GM12878 (cell line): ENCODE results near the gene VMO1. TPM values are rescaled to one million over a fixed set of nuclear protein-coding genes. Genes with fewer than 3 reads are reported as not detected.

ENCODE experiments used
- ETV6 ChIP-seq, 2 experiments: fragments of 450-650 bp in 1 of 2; IDR thresholded peaks in 1 of 2; conservative IDR thresholded peaks in 1 of 2; 2 replicates each; pipeline ENCODE4 v1.6.1; 2014; ENCODE audit warnings: antibody characterized with exemption in 1 of 2, borderline replicate concordance in 1 of 2, low read depth in 1 of 2, mild to moderate bottlenecking in 1 of 2, moderate library complexity in 1 of 2
- KDM1A ChIP-seq: fragments of 200-600 bp; sonication (generic); IDR thresholded peaks from 2 replicates; pipeline ENCODE4 v1.6.1; 2016; ENCODE audit warnings: borderline replicate concordance
- MTA3 ChIP-seq: IDR thresholded peaks from 2 replicates; pipeline ENCODE4 v1.6.1; 2012; ENCODE audit warnings: low read length, inconsistent platforms, borderline replicate concordance
- MYB ChIP-seq: fragments of 150-350 bp; IDR thresholded peaks from 2 replicates; pipeline ENCODE4 v1.6.1; 2014; ENCODE audit warnings: mild to moderate bottlenecking, low read depth, low read length, borderline replicate concordance
- NBN ChIP-seq: fragments of 450-650 bp; IDR thresholded peaks from 2 replicates; pipeline ENCODE4 v1.6.1; 2016
- NFXL1 ChIP-seq: fragments of 450-650 bp; IDR thresholded peaks from 2 replicates; pipeline ENCODE4 v1.6.1; 2017; ENCODE audit warnings: antibody characterized with exemption, mild to moderate bottlenecking, borderline replicate concordance
- PAX5 ChIP-seq: IDR thresholded peaks from 2 replicates; pipeline ENCODE4 v1.6.1; 2011; ENCODE audit warnings: low read depth, low read length, borderline replicate concordance
- SUZ12 ChIP-seq: fragments of 200-600 bp; sonication (generic); IDR thresholded peaks from one replicate; pipeline ENCODE4 v1.6.1; 2018; ENCODE audit warnings: antibody characterized with exemption, mild to moderate bottlenecking; ENCODE audit not compliant: unreplicated experiment
- ZNF384 ChIP-seq: IDR thresholded peaks from 2 replicates; pipeline ENCODE4 v1.6.1; 2012; ENCODE audit warnings: low read depth, mild to moderate bottlenecking, low read length, improper control_type of control experiment, borderline replicate concordance
- polyA plus RNA-seq, 11 experiments: library from polyadenylated mRNA; depleted of rRNA in 4 of 11; unstranded in 6 of 11; stranded (reverse) in 5 of 11; fragments of >200 nt; fragmentation: Nextera tagmentation in 4 of 11; fragmentation: Illumina TruSeq in 1 of 11; extraction: Ambion mirVana in 4 of 11; extraction: Trizol in 1 of 11; gene quantifications; 1 replicate in 1 of 11; 2 replicates in 10 of 11; pipeline versions ENCODE4 v1.2.1 to v1.2.3, GENCODE V29; 2011 to 2016; ENCODE audit warnings: inconsistent platforms in 2 of 11, missing spikeins in 2 of 11, low read depth in 1 of 11
- total RNA-seq, 4 experiments: library from RNA; depleted of rRNA in 3 of 4; stranded (reverse); fragments of >200 nt in 3 of 4; fragmentation: Illumina TruSeq in 1 of 4; extraction: Trizol in 1 of 4; gene quantifications; 2 replicates each; pipeline versions ENCODE4 v1.2.1 to v1.2.3, GENCODE V29; 2013 to 2021
- TF ChIP-seq, protein P1 (sequence below): fragments of 450-650 bp; IDR thresholded peaks from 2 replicates; pipeline ENCODE4 v1.6.1; 2016; ENCODE audit warnings: mild to moderate bottlenecking
- TF ChIP-seq, protein P2 (sequence below): fragments of 450-650 bp; IDR thresholded peaks from 2 replicates; pipeline ENCODE4 v1.6.1; 2018; ENCODE audit warnings: mild to moderate bottlenecking, low read depth, moderate library complexity; ENCODE audit not compliant: partially characterized antibody

VMO1 gene
- total and polyA plus RNA-seq, 10 of the 15 experiments (the other 5 are each of a cell fraction or from before 2014, with no cell fraction given) = 0.27 to 0.54 (median 0.31) TPM; not detected in 7

DNA sequence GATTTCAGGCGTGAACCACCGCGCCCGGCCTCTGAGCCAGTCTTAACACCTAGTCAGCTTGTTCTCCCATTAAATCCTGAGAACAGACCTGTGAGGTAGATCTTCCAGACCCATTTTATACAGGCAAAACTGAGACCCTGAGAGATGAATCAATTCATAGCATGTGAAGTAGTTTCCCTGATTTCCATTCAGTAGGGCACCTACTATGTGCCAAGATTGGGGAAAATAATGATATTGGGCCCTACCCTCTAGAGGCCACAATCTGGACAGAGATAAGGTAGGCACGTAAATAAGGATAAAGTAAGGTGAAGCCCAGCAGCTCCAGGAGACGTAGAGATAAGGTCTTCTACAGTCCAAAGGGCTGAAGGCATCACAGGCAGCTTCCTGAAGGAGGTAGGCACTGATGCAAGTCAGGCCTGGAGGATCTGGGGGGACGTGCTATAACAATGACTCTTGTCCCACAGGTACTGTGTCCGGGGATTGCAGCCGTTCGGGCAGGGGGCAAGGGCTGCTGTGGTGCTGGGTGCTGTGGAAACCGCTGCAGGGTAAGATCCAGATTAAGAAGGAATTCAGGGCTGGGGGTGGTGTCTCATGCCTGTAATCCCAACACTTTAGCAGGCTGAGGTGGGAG is 5.7 kb downstream of the VMO1 start (continued):
- TF ChIP-seq PAX5 (no peak), KDM1A (no peak), MYB (no peak), NFXL1 (no peak), SUZ12 (no peak), NBN (no peak), ETV6 (conservative IDR thresholded peaks at IDR 0.05 in 1 of 2, IDR thresholded peaks at IDR 0.05 in 1 of 2; ENCODE audit: borderline replicate concordance in 1 of 2, low read depth in 1 of 2) (no peak), ZNF384 (no peak), MTA3 (no peak)
- TF ChIP-seq, protein P1, sequence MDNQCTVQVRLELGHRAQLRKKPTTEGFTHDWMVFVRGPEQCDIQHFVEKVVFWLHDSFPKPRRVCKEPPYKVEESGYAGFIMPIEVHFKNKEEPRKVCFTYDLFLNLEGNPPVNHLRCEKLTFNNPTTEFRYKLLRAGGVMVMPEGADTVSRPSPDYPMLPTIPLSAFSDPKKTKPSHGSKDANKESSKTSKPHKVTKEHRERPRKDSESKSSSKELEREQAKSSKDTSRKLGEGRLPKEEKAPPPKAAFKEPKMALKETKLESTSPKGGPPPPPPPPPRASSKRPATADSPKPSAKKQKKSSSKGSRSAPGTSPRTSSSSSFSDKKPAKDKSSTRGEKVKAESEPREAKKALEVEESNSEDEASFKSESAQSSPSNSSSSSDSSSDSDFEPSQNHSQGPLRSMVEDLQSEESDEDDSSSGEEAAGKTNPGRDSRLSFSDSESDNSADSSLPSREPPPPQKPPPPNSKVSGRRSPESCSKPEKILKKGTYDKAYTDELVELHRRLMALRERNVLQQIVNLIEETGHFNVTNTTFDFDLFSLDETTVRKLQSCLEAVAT = no peak
- TF ChIP-seq, protein P2, sequence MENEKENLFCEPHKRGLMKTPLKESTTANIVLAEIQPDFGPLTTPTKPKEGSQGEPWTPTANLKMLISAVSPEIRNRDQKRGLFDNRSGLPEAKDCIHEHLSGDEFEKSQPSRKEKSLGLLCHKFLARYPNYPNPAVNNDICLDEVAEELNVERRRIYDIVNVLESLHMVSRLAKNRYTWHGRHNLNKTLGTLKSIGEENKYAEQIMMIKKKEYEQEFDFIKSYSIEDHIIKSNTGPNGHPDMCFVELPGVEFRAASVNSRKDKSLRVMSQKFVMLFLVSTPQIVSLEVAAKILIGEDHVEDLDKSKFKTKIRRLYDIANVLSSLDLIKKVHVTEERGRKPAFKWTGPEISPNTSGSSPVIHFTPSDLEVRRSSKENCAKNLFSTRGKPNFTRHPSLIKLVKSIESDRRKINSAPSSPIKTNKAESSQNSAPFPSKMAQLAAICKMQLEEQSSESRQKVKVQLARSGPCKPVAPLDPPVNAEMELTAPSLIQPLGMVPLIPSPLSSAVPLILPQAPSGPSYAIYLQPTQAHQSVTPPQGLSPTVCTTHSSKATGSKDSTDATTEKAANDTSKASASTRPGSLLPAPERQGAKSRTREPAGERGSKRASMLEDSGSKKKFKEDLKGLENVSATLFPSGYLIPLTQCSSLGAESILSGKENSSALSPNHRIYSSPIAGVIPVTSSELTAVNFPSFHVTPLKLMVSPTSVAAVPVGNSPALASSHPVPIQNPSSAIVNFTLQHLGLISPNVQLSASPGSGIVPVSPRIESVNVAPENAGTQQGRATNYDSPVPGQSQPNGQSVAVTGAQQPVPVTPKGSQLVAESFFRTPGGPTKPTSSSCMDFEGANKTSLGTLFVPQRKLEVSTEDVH = no peak
